ENCODE data around the gene PLVAP. TPM values are rescaled to one million over a fixed set of nuclear protein-coding genes. Genes with fewer than 3 reads are reported as not detected.
A peak's percentile ranks its signal among the peaks of the same experiment; 100 is the strongest.

The PLVAP gene
- total RNA-seq, 4 donors from 2014 or later = 25.5 to 83.1 (median 26.6) TPM

GRCh38 chr19:17331045-17331558, 46.0 kb downstream of the PLVAP start:
- 87% methylated on average over 8 of the region's 13 CpGs for WGBS
- H3K4me3 ChIP-seq = no peak overlapping the region
- TF ChIP-seq POLR2A (IDR thresholded peaks at IDR 0.05) (no peak), POLR2AphosphoS5 (IDR thresholded peaks at IDR 0.05) (no peak), EP300 (IDR thresholded peaks at IDR 0.05) (no peak)
- TF ChIP-seq, protein P1, sequence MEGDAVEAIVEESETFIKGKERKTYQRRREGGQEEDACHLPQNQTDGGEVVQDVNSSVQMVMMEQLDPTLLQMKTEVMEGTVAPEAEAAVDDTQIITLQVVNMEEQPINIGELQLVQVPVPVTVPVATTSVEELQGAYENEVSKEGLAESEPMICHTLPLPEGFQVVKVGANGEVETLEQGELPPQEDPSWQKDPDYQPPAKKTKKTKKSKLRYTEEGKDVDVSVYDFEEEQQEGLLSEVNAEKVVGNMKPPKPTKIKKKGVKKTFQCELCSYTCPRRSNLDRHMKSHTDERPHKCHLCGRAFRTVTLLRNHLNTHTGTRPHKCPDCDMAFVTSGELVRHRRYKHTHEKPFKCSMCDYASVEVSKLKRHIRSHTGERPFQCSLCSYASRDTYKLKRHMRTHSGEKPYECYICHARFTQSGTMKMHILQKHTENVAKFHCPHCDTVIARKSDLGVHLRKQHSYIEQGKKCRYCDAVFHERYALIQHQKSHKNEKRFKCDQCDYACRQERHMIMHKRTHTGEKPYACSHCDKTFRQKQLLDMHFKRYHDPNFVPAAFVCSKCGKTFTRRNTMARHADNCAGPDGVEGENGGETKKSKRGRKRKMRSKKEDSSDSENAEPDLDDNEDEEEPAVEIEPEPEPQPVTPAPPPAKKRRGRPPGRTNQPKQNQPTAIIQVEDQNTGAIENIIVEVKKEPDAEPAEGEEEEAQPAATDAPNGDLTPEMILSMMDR (IDR thresholded peaks at IDR 0.05) = no peak
- no peak overlapping the region for H3K27ac ChIP-seq
- H3K9me3 ChIP-seq = no peaks in the 10 kb centered on the region
- H3K4me1 ChIP-seq = peaks cover 56% of the 10 kb centered on the region
- no peak for DNase-seq (ENCODE audit: low spot score in 2 of 2)
- no peaks in the 10 kb centered on the region for H3K36me3 ChIP-seq
- peaks cover 13% of the 10 kb centered on the region for H3K27me3 ChIP-seq

GRCh38 chr19:17330262-17331044, 46.7 kb downstream of the PLVAP start:
- H3K4me1 ChIP-seq = peaks cover 55% of the 10 kb centered on the region
- peaks cover 13% of the 10 kb centered on the region for H3K27me3 ChIP-seq
- 97% methylated on average over 13 of the region's 24 CpGs for WGBS
- H3K4me3 ChIP-seq = no peak overlapping the region
- no peak for DNase-seq (ENCODE audit: low spot score in 2 of 2)
- no peaks in the 10 kb centered on the region for H3K9me3 ChIP-seq
- no peak overlapping the region for H3K27ac ChIP-seq
- no peaks in the 10 kb centered on the region for H3K36me3 ChIP-seq
- TF ChIP-seq EP300 (IDR thresholded peaks at IDR 0.05) (no peak), POLR2A (IDR thresholded peaks at IDR 0.05) (no peak), POLR2AphosphoS5 (IDR thresholded peaks at IDR 0.05) (no peak)
- TF ChIP-seq, protein P1 (IDR thresholded peaks at IDR 0.05) = no peak

DNA sequence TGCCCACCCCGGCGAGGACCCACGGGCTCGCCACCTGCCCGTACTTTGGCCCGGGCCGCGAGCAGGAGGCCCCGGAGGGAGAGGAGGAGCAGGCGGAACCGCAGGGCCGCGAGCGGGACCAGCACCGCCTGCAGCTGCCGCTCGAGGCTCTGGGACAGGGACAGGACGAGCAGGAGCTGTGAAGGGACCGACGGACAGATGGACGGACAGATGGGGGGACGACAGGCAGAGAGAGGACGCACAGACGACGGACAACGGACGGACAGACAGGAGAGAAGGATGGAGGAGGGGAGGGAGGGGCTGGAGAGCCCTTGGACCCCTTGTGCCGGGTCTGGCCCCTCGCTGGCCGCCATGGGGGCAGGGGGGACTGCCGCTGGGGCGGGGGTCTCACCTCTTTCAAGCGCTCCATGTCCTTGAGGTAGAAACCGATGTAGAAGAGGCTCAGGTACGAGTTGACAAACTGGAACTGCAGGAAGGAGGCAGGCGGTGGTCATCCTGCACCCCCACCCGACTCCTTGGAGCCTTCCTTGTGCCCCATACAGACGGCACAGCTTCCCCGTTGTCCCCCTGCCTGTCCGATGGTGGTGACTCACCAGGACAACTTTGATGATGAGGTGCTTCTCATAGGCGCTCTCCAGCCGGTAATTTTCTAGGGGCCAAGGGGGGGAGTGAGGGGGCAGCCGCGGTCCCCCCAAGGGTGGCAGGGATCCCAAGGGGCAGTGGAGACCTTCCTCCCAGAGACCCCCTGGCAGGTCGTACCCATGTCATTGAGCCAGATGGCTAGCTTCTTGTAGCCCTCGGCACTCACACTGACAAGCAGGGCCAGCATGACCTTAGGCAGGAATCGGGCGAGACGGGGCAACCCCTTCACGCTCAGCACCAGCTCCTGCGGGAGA, 47.5 kb downstream of the PLVAP start:
- peaks cover 13% of the 10 kb centered on the region for H3K27me3 ChIP-seq
- peaks cover 4% of the 10 kb centered on the region for H3K36me3 ChIP-seq
- H3K4me3 ChIP-seq = peak overlapping the region; percentile 55
- H3K4me1 ChIP-seq = peaks cover 49% of the 10 kb centered on the region
- DNase-seq (ENCODE audit: low spot score in 2 of 2) = no peak
- WGBS = 62% methylated on average over 46 of the region's 51 CpGs
- H3K9me3 ChIP-seq = no peaks in the 10 kb centered on the region
- no peak overlapping the region for H3K27ac ChIP-seq
- no peak for TF ChIP-seq POLR2A (IDR thresholded peaks at IDR 0.05)
- TF ChIP-seq, protein P1 (IDR thresholded peaks at IDR 0.05) = no peak
- TF ChIP-seq EP300 (IDR thresholded peaks at IDR 0.05) = no peak
- no peak for TF ChIP-seq POLR2AphosphoS5 (IDR thresholded peaks at IDR 0.05)

DNA sequence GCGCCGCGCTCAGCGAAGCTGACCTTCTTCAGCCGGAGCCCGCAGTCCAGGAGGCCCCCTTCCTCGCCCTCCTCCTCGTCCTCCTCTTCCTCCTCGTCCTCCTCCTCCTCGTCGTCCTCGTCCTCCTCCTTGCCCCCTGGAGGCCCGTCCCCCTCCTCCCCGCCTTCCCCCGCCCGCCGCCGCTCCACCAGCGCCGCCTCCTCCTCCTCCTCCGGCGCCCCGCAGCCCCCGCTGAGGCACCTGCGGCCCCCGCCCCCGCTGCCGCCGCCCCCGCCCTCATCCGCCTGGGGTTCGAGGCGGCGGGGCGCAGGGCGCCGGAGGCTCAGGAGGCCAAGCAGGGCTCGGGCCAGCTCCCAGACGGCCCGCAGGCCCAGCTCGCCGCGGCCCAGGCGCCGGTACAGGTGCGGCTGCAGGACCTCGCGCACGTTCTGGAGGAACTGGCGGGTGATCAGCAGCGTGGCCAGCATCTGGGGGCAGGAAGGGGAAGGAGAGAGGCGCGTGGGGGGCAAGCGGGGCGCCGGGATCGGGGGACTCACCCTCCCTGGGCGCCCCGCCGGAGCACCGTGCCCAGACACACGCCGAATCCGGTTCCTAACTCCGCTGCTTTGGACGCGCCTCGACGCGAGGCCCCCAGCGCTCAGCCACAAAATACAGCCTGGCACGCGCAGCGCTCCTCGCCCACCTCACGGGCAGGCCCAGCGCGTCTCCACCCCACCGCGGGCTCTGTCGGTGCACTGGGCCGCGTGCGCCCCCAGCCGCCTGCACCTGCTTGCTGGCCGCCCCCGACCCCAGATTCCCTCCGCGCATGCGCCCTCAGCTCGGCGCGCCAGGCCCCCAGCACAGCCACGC, 48.4 kb downstream of the PLVAP start:
- DNase-seq (ENCODE audit: low spot score in 2 of 2) = no peak
- peak overlapping the region; percentile 35 for H3K27ac ChIP-seq
- H3K36me3 ChIP-seq = peaks cover 4% of the 10 kb centered on the region
- WGBS = 37% methylated on average over 43 of the region's 94 CpGs
- H3K4me3 ChIP-seq = peak overlapping the region; percentile 55
- H3K4me1 ChIP-seq = peaks cover 49% of the 10 kb centered on the region
- peaks cover 13% of the 10 kb centered on the region for H3K27me3 ChIP-seq
- no peaks in the 10 kb centered on the region for H3K9me3 ChIP-seq
- TF ChIP-seq POLR2AphosphoS5 (IDR thresholded peaks at IDR 0.05) (no peak), POLR2A (IDR thresholded peaks at IDR 0.05) (no peak), EP300 (IDR thresholded peaks at IDR 0.05) (no peak)
- TF ChIP-seq, protein P1 (IDR thresholded peaks at IDR 0.05) = no peak
